Astrocyte (in vitro differentiated cells and primary cell): Measurements from ENCODE around the gene SH2B3. TPM values are rescaled to one million over a fixed set of nuclear protein-coding genes. Genes with fewer than 3 reads are reported as not detected.

Source experiments
- DNase-seq: peaks from one replicate; pipeline ENCODE4 v3.0.0-alpha.2; 2010; ENCODE audit warnings: low read depth
- FAIRE-seq: peaks from 2 replicates; lab custom pipeline; 2011; peaks lifted over from hg19 to GRCh38; lab: Jason Lieb, UNC
- H2AFZ ChIP-seq: 2 replicates; pipeline ENCODE4 v1.6.0; 2012; ENCODE audit warnings: low read depth, low read length, inconsistent platforms
- H3K27ac ChIP-seq: 2 replicates; pipeline ENCODE4 v1.5.1; 2011; ENCODE audit warnings: low read depth, low read length, inconsistent platforms
- H3K27me3 ChIP-seq: 2 replicates; pipeline ENCODE4 v1.6.0; 2011; ENCODE audit warnings: low read length, inconsistent platforms; ENCODE audit not compliant: insufficient read depth
- H3K36me3 ChIP-seq: 2 replicates; pipeline ENCODE4 v1.5.1; 2011; ENCODE audit warnings: low read length, inconsistent platforms; ENCODE audit not compliant: insufficient read depth
- H3K4me1 ChIP-seq: 2 replicates; pipeline ENCODE4 v1.5.1; 2011; ENCODE audit warnings: low read length, inconsistent platforms; ENCODE audit not compliant: insufficient read depth
- H3K4me2 ChIP-seq: 2 replicates; pipeline ENCODE4 v1.6.0; 2012; ENCODE audit warnings: low read length, inconsistent platforms
- H3K4me3 ChIP-seq: 2 replicates; pipeline ENCODE4 v1.5.1; 2011; ENCODE audit warnings: low read depth, mild to moderate bottlenecking, low read length, inconsistent platforms; ENCODE audit not compliant: insufficient read depth
- H3K79me2 ChIP-seq: 2 replicates; pipeline ENCODE4 v1.6.0; 2012; ENCODE audit warnings: mild to moderate bottlenecking, low read length, inconsistent platforms; ENCODE audit not compliant: insufficient read depth
- H3K9ac ChIP-seq: 2 replicates; pipeline ENCODE4 v1.6.0; 2012; ENCODE audit warnings: mild to moderate bottlenecking, low read length, inconsistent platforms
- H3K9me3 ChIP-seq: 2 replicates; pipeline ENCODE4 v1.5.1; 2012; ENCODE audit warnings: low read depth, mild to moderate bottlenecking, low read length, inconsistent platforms; ENCODE audit not compliant: insufficient read depth
- H4K20me1 ChIP-seq: 2 replicates; pipeline ENCODE4 v1.6.0; 2012; ENCODE audit warnings: low read length, inconsistent platforms; ENCODE audit not compliant: insufficient read depth
- H3K27ac Mint-ChIP-seq: one replicate; pipeline ENCODE4 v1.8.0; 2021; ENCODE audit warnings: mild to moderate bottlenecking, mixed read lengths; ENCODE audit not compliant: unreplicated experiment
- H3K27me3 Mint-ChIP-seq: one replicate; pipeline ENCODE4 v1.8.0; 2021; ENCODE audit warnings: low read depth, mixed read lengths; ENCODE audit not compliant: unreplicated experiment
- H3K36me3 Mint-ChIP-seq: one replicate; pipeline ENCODE4 v1.8.0; 2021; ENCODE audit warnings: low read depth, mixed read lengths; ENCODE audit not compliant: unreplicated experiment
- H3K4me1 Mint-ChIP-seq: one replicate; pipeline ENCODE4 v1.8.0; 2021; ENCODE audit warnings: low read depth, mixed read lengths; ENCODE audit not compliant: unreplicated experiment
- H3K4me3 Mint-ChIP-seq: one replicate; pipeline ENCODE4 v1.8.0; 2021; ENCODE audit warnings: mild to moderate bottlenecking, moderate library complexity, mixed read lengths; ENCODE audit not compliant: unreplicated experiment
- H3K9me3 Mint-ChIP-seq: one replicate; pipeline ENCODE4 v1.8.0; 2021; ENCODE audit warnings: mild to moderate bottlenecking, mixed read lengths; ENCODE audit not compliant: unreplicated experiment
- EZH2 ChIP-seq: IDR thresholded peaks from 2 replicates; pipeline ENCODE4 v1.6.1; 2012; ENCODE audit warnings: mild to moderate bottlenecking, low read length, inconsistent platforms; ENCODE audit not compliant: insufficient read depth
- total RNA-seq: library from RNA; stranded (reverse); gene quantifications from 2 replicates; pipeline ENCODE4 v1.2.1, GENCODE V29; 2021
- TF ChIP-seq, protein P1 (sequence below): IDR thresholded peaks from 2 replicates; pipeline ENCODE4 v1.5.1; 2011; ENCODE audit warnings: low read depth, mild to moderate bottlenecking, inconsistent platforms, low read length, moderate library complexity; ENCODE audit not compliant: insufficient read depth

SH2B3 gene
- total RNA-seq, 1 donor from 2014 or later, result 23.6 TPM

DNA sequence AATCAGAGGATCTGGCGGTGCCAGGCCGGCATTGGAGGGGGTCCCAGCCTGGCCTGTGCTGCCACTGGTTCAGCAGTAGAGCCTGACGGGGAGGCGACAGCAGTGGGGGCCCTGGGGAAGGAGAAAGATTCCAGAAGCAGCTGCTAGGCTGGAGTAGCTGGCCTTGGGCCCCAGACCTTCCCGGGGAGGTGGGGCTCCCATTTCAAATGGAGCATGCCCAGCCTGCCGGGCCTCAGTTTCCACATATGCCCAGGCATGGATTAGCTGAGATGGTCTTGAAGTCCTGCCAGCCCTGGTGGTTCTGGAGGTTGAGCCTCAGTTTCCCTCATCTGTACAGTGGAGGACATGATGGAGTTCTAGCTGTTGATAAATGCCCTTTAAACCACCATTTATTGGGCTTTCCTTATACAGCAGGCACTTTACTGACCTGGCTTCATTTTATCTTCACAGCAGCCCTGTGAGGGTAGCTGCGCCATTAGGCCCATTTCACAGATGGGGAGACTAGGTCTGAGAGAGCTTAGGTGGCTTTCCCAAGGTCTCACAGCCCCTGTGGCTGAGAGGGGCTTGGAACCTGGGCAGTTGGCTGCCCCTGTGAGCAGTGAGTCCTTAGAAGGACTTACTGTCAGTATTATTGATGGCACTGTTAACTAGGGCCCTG lies 21.8 kb downstream of the SH2B3 start:
- Histone ChIP-seq H3K9ac (no peak overlapping the region), H3K9me3 (no peaks in the 10 kb centered on the region), H4K20me1 (peaks cover 83% of the 10 kb centered on the region), H2AFZ (no peak overlapping the region), H3K4me1 (peaks cover 47% of the 10 kb centered on the region), H3K36me3 (no peaks in the 10 kb centered on the region), H3K4me2 (no peak overlapping the region), H3K4me3 (no peak overlapping the region), H3K27ac (no peak overlapping the region), H3K79me2 (peaks cover 99% of the 10 kb centered on the region), H3K27me3 (no peaks in the 10 kb centered on the region)
- H3K36me3 Mint-ChIP-seq, result no peaks in the 10 kb centered on the region
- peaks cover 26% of the 10 kb centered on the region for H3K4me1 Mint-ChIP-seq
- TF ChIP-seq, protein P1, sequence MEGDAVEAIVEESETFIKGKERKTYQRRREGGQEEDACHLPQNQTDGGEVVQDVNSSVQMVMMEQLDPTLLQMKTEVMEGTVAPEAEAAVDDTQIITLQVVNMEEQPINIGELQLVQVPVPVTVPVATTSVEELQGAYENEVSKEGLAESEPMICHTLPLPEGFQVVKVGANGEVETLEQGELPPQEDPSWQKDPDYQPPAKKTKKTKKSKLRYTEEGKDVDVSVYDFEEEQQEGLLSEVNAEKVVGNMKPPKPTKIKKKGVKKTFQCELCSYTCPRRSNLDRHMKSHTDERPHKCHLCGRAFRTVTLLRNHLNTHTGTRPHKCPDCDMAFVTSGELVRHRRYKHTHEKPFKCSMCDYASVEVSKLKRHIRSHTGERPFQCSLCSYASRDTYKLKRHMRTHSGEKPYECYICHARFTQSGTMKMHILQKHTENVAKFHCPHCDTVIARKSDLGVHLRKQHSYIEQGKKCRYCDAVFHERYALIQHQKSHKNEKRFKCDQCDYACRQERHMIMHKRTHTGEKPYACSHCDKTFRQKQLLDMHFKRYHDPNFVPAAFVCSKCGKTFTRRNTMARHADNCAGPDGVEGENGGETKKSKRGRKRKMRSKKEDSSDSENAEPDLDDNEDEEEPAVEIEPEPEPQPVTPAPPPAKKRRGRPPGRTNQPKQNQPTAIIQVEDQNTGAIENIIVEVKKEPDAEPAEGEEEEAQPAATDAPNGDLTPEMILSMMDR, result no peak
- TF ChIP-seq EZH2, result no peak
- no peaks in the 10 kb centered on the region for H3K9me3 Mint-ChIP-seq
- no peak overlapping the region for H3K4me3 Mint-ChIP-seq
- FAIRE-seq (no peak), DNase-seq (no peak)
- no peaks in the 10 kb centered on the region for H3K27me3 Mint-ChIP-seq
- H3K27ac Mint-ChIP-seq, result no peak overlapping the region

DNA sequence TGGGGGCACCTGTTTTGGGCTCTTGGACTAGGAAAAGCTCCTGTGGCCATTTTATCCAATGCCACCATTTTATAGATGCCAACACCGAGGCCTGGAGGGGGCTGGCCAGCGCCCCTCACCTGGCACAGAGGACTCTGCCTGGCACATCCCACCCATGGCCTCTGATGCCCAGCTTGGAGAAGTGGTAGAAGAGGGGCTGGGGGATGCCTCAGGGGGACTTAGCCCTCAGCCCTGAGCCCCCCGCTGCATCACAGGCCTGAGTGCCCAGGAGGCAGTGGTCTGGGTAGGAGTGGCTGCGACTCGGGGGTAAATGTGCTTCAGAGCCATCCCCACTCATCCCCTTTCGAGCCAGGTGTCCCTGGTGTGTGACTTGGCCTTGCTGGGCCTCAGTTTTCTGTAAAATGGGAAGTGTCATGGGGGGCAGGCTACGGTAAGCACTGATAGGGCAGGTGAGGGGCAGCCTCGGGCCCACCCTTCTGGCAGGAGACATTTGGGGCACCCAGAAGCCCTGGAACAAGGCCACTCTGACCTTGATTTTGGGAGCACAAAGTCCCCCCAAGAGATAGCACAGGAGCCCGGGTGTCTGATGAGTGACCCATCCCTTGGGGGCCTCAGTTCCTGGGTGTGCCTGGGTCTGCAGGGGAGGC lies 22.5 kb downstream of the SH2B3 start:
- no peak overlapping the region for H3K4me3 ChIP-seq
- TF ChIP-seq, protein P1, result no peak
- TF ChIP-seq EZH2, result no peak
- H3K4me1 ChIP-seq, result peaks cover 47% of the 10 kb centered on the region
- Mint-ChIP-seq H3K4me3 (no peak overlapping the region), H3K27ac (no peak overlapping the region), H3K4me1 (peaks cover 27% of the 10 kb centered on the region), H3K36me3 (no peaks in the 10 kb centered on the region), H3K27me3 (no peaks in the 10 kb centered on the region), H3K9me3 (no peaks in the 10 kb centered on the region)
- no peak overlapping the region for H3K27ac ChIP-seq
- H2AFZ ChIP-seq, result no peak overlapping the region
- peak overlapping the region; percentile 27 for H3K9ac ChIP-seq
- peaks cover 99% of the 10 kb centered on the region for H3K79me2 ChIP-seq
- no peaks in the 10 kb centered on the region for H3K9me3 ChIP-seq
- no peaks in the 10 kb centered on the region for H3K27me3 ChIP-seq
- H3K4me2 ChIP-seq, result no peak overlapping the region
- no peak for FAIRE-seq
- DNase-seq, result no peak
- peaks cover 82% of the 10 kb centered on the region for H4K20me1 ChIP-seq
- no peaks in the 10 kb centered on the region for H3K36me3 ChIP-seq

DNA sequence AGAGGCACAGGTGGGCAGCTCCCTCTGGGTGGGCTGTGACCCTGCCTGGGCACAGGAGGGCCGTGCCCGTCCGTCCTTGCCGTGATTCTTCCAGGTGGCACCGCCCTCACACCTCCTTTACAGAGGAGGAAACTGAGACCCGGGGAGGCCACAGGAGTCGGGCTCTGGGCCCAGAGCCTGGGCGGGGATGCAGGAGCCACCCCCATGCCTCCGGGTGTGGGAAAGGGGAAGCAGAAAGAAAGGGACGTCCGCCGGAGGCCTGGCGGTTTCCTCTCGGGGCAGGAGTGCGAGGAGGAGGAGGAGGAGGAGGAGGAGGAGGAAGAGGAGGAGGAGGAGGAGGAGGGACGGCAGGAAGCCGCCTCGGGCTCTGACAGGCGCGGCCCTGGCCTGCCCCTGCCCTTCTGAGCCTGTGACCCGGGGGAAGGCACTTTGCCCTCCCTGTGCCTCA lies 23.0 kb downstream of the SH2B3 start:
- no peak for DNase-seq
- no peak overlapping the region for H2AFZ ChIP-seq
- H3K79me2 ChIP-seq, result peaks cover 100% of the 10 kb centered on the region
- TF ChIP-seq, protein P1, result no peak
- TF ChIP-seq EZH2, result no peak
- Mint-ChIP-seq H3K4me3 (no peak overlapping the region), H3K27me3 (no peaks in the 10 kb centered on the region), H3K4me1 (peaks cover 30% of the 10 kb centered on the region), H3K27ac (no peak overlapping the region), H3K9me3 (no peaks in the 10 kb centered on the region), H3K36me3 (peaks cover 2% of the 10 kb centered on the region)
- peaks cover 52% of the 10 kb centered on the region for H3K4me1 ChIP-seq
- H3K27ac ChIP-seq, result no peak overlapping the region
- H3K4me2 ChIP-seq, result no peak overlapping the region
- FAIRE-seq, result no peak
- H3K36me3 ChIP-seq, result peaks cover 3% of the 10 kb centered on the region
- H3K9ac ChIP-seq, result peak overlapping the region; percentile 27
- H3K4me3 ChIP-seq, result no peak overlapping the region
- no peaks in the 10 kb centered on the region for H3K27me3 ChIP-seq
- H3K9me3 ChIP-seq, result no peaks in the 10 kb centered on the region
- H4K20me1 ChIP-seq, result peaks cover 82% of the 10 kb centered on the region
